Breast epithelium (tissue), 3 donors: ENCODE results near the gene SLC39A1.

Experiments used
- POLR2A ChIP-seq: fragments of 450-650 bp; IDR thresholded peaks from one replicate; pipeline ENCODE4 v1.6.1; 2016; ENCODE audit warnings: antibody characterized with exemption, mild to moderate bottlenecking, moderate library complexity
- POLR2AphosphoS5 ChIP-seq, 3 donors: sonication (generic); formaldehyde crosslinking; IDR thresholded peaks; one replicate each; pipeline ENCODE4 v1.6.1; 2017; ENCODE audit warnings: antibody characterized with exemption in 3 of 3
- TF ChIP-seq, protein P1 (sequence below), 3 donors: fragments of 450-650 bp; IDR thresholded peaks; one replicate each; pipeline ENCODE4 v1.5.1; 2016 to 2017; ENCODE audit warnings: antibody characterized with exemption in 3 of 3, mild to moderate bottlenecking in 3 of 3, moderate library complexity in 3 of 3

DNA sequence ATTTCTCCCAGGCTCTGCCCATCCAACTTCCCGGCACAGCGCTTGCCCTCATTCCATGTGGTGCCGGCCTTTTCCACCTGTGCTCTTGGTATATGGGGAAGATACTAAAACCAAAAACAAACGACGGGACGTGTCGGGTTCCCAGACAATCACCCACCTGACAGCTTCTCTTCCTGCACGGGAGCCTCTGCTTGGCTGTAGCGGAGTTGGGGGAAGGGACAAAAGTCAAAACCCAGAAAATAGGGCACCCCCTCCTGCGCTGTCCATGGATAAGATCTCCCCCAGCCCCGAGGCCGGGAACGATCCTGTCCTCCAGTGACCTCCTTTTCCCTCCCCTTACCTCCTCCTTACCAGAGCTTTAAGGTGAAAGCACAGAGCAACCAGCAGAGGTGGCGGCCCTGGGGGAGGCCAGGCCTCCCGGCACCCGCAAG is 13.5 kb upstream of the SLC39A1 start:
- TF ChIP-seq POLR2A (no peak), POLR2AphosphoS5 (IDR thresholded peaks at IDR 0.05) (no peak)
- TF ChIP-seq, protein P1, sequence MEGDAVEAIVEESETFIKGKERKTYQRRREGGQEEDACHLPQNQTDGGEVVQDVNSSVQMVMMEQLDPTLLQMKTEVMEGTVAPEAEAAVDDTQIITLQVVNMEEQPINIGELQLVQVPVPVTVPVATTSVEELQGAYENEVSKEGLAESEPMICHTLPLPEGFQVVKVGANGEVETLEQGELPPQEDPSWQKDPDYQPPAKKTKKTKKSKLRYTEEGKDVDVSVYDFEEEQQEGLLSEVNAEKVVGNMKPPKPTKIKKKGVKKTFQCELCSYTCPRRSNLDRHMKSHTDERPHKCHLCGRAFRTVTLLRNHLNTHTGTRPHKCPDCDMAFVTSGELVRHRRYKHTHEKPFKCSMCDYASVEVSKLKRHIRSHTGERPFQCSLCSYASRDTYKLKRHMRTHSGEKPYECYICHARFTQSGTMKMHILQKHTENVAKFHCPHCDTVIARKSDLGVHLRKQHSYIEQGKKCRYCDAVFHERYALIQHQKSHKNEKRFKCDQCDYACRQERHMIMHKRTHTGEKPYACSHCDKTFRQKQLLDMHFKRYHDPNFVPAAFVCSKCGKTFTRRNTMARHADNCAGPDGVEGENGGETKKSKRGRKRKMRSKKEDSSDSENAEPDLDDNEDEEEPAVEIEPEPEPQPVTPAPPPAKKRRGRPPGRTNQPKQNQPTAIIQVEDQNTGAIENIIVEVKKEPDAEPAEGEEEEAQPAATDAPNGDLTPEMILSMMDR (IDR thresholded peaks at IDR 0.05): no peak
